ENCODE measurements around the gene STRA8.

STRA8 gene

DNA sequence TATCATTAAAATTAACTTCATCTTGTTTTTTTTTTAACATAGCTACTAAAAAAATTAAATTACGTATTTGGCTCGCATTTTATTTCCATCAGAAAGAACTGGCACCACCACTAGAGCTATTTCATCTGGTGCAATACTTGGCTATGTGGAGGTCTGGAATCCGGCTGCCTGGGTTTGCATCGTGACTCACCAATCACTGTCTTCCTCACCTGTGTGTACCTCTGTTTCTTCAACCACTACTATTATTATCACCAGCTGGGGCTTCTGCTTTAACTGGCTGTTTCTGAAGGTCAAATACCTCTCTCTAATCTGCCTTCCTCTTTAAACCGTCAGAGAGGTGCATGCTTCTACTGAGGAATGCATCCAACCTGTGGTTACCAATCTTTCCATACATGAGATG is 28.8 kb upstream of the STRA8 start:
- Histone ChIP-seq H3K9me3 (no peaks in the 10 kb centered on the region), H3K27ac (no peak overlapping the region), H3K4me1 (peaks cover 0 to 31% (median 16%) of the 10 kb centered on the region in 4 donors), H3K36me3 (peaks cover 34 to 51% (median 41%) of the 10 kb centered on the region in 3 donors), H3K4me3 (no peak overlapping the region), H3K27me3 (no peaks in the 10 kb centered on the region)
- intact Hi-C loops (cut with DNase I; ENCODE audit: low total_unique reads) = no loop called here
- DNase-seq = no peak
- TF ChIP-seq, protein P1, sequence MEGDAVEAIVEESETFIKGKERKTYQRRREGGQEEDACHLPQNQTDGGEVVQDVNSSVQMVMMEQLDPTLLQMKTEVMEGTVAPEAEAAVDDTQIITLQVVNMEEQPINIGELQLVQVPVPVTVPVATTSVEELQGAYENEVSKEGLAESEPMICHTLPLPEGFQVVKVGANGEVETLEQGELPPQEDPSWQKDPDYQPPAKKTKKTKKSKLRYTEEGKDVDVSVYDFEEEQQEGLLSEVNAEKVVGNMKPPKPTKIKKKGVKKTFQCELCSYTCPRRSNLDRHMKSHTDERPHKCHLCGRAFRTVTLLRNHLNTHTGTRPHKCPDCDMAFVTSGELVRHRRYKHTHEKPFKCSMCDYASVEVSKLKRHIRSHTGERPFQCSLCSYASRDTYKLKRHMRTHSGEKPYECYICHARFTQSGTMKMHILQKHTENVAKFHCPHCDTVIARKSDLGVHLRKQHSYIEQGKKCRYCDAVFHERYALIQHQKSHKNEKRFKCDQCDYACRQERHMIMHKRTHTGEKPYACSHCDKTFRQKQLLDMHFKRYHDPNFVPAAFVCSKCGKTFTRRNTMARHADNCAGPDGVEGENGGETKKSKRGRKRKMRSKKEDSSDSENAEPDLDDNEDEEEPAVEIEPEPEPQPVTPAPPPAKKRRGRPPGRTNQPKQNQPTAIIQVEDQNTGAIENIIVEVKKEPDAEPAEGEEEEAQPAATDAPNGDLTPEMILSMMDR (IDR thresholded peaks at IDR 0.05) = no peak

DNA sequence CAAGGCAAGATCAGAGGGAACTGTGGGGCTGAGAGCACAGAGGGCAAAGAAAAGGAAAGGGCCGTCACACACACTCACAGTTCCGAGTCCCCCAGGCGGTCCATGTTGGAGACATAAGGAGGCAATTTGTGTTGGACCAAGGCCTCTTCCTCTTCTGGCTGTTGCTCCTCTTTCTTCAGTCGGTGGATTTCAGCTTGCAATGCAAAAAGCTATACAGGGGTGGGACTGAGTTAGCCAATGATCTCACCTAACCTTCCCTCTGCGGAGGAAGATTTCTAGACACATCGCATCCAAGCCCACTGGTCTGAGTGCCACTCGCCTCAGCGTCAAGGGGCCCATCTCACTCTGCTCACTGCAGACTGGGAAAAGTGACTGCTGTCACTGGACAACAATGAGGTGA is 27.8 kb upstream of the STRA8 start:
- Histone ChIP-seq H3K36me3 (peaks cover 30 to 42% (median 34%) of the 10 kb centered on the region in 3 donors), H3K27me3 (no peaks in the 10 kb centered on the region), H3K27ac (no peak overlapping the region), H3K4me3 (no peak overlapping the region), H3K9me3 (no peaks in the 10 kb centered on the region), H3K4me1 (peaks cover 0 to 38% (median 20%) of the 10 kb centered on the region in 4 donors)
- no peak for DNase-seq
- TF ChIP-seq, protein P1 (IDR thresholded peaks at IDR 0.05) = no peak
- intact Hi-C loops (cut with DNase I; ENCODE audit: low total_unique reads) = no loop called here

DNA sequence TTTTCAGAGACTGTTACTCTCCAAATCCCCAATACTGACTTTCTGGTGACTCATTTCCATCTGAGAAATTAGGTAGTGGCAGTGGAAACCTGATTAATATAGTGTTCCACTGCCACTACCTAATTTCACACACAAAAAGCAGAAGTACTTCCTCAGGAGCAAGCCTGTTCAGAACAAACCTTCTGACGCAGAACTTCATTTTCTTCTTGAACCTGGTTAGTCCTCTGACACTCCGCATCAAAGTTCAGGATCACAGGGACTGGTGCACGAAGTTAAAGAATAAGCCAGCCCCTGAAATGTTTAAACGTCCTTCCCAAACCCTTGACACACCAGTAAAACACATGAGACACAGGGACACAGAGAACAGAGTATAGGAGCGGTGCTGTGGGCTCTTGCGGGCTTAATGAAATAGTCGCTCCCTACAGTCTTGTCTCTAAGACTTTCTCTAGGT is 26.7 kb upstream of the STRA8 start:
- H3K27ac ChIP-seq = no peak overlapping the region
- no peak overlapping the region for H3K4me3 ChIP-seq
- TF ChIP-seq, protein P1 (IDR thresholded peaks at IDR 0.05) = no peak
- H3K4me1 ChIP-seq = peaks cover 0 to 38% (median 20%) of the 10 kb centered on the region in 4 donors
- DNase-seq = no peak
- H3K9me3 ChIP-seq = no peaks in the 10 kb centered on the region
- H3K27me3 ChIP-seq = no peaks in the 10 kb centered on the region
- intact Hi-C loops (cut with DNase I; ENCODE audit: low total_unique reads) = no loop called here
- peaks cover 30 to 34% (median 30%) of the 10 kb centered on the region in 3 donors for H3K36me3 ChIP-seq

DNA sequence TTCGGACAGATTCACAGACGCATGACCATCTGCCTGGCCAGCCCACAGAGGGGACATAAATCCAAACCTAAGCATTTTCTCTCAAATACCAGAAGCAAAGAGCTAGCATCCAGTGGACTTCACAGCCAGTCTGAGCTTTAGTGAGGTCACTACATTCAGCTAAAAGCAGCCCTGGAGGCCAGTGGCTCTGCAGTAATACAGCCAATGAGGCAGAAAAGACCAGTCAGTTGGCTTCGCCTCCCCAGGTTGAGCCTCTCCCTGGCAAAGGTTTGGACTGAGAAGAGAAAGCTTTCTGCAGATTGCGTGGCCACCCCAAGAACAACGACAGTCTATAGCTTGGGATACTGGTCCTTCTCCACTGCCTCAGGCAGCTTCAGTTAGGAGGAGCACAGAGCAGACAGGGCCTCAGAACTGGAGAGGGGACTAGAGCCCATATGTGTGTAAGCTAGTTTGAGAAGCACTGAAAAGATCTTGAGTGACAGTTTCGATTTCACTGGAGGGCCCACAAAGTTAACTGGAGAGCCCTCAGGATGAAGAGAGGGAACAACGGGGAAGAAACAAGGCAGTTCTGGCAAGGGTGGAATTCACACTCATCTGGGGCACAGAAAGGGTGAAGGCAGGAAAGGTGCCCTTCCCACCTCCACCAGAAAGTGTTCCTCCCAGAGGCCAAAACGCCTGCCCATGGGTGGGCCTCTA is 26.1 kb upstream of the STRA8 start:
- Histone ChIP-seq H3K27ac (no peak overlapping the region), H3K9me3 (no peaks in the 10 kb centered on the region), H3K36me3 (peaks cover 28 to 30% (median 30%) of the 10 kb centered on the region in 3 donors), H3K4me3 (no peak overlapping the region), H3K27me3 (no peaks in the 10 kb centered on the region), H3K4me1 (peaks cover 0 to 38% (median 20%) of the 10 kb centered on the region in 4 donors)
- TF ChIP-seq, protein P1 (IDR thresholded peaks at IDR 0.05) = no peak
- intact Hi-C loops (cut with DNase I; ENCODE audit: low total_unique reads) = no loop called here
- DNase-seq = no peak

DNA sequence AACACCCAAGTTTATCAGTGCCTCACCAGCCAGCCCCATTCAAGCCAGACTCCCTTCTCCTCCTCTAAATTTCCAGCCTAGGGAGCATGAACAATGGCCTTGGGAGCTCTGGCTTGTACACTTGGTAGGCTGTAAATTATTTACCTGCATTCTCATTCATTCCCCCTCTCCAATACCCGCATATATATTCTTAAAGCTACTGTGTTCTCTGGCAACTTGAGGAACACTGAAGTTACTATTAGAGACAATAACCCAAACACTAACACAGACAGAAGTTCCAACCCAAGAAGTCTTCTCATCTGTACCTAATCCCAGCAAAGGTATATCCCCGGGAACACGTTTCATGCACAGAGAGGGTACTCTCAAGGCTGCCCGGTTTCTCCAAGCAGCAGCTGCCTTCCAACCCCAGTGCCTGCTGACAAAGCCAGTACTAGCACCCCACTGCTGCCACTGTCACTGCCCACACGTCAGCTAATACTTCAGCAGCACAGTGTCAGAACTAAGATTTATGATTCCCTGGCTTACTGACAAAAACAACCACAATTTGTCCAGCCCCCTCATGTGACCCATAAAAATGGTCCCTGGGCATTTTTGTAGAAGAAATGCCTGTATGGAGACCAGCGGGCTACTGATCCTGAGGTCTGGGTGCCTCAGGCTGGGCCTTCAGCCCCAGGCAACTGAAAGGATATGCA is 25.4 kb upstream of the STRA8 start:
- no peaks in the 10 kb centered on the region for H3K27me3 ChIP-seq
- no peaks in the 10 kb centered on the region for H3K9me3 ChIP-seq
- TF ChIP-seq, protein P1 (IDR thresholded peaks at IDR 0.05) = no peak
- H3K4me3 ChIP-seq = no peak overlapping the region
- H3K36me3 ChIP-seq = peaks cover 24% of the 10 kb centered on the region in 3 donors
- DNase-seq = no peak
- intact Hi-C loops (cut with DNase I; ENCODE audit: low total_unique reads) = no loop called here
- no peak overlapping the region for H3K27ac ChIP-seq
- H3K4me1 ChIP-seq = peaks cover 0 to 38% (median 20%) of the 10 kb centered on the region in 4 donors

Data from tibial artery (tissue), 4 donors.